Psoas muscle (tissue), 8 donors: Measurements from ENCODE around the gene OR5M11. TPM values are rescaled to one million over a fixed set of nuclear protein-coding genes. Genes with fewer than 3 reads are reported as not detected.
"Not testable (repeated sequence)": the region's sequence is repeated elsewhere in the genome, so short reads cannot be mapped to it uniquely, and the experiment has no call there.

Source experiments
- ATAC-seq, 4 donors: fragments of 200-7000 bp; cut with Tn5 transposase; one replicate each; pipeline ENCODE4 v1.9.1; 2020; ENCODE audit warnings: moderate library complexity in 3 of 4, mild to moderate bottlenecking in 2 of 4
- DNase-seq, 2 donors: peaks; one replicate each; pipeline ENCODE4 v3.0.0-alpha.2; 2020
- H3K27ac ChIP-seq: fragments of 200-600 bp; one replicate; pipeline ENCODE4 v1.8.0; 2022
- H3K27me3 ChIP-seq, 3 donors: fragments of 200-600 bp in 1 of 3; one replicate each; pipeline versions ENCODE4 v1.6.1 to v1.8.0; 2013 to 2022; ENCODE audit warnings: low read length in 2 of 3, mild to moderate bottlenecking in 2 of 3, moderate library complexity in 1 of 3; ENCODE audit not compliant: insufficient read depth in 3 of 3
- H3K36me3 ChIP-seq, 2 donors: fragments of 200-600 bp in 1 of 2; one replicate each; pipeline versions ENCODE4 v1.6.1 to v1.8.0; 2013 to 2022; ENCODE audit warnings: low read depth in 1 of 2, mild to moderate bottlenecking in 1 of 2, moderate library complexity in 1 of 2; ENCODE audit not compliant: insufficient read depth in 1 of 2
- H3K4me1 ChIP-seq: fragments of 200-600 bp; one replicate; pipeline ENCODE4 v1.8.0; 2022
- H3K4me3 ChIP-seq: fragments of 200-600 bp; one replicate; pipeline ENCODE4 v1.8.0; 2022; ENCODE audit warnings: mild to moderate bottlenecking
- H3K9me3 ChIP-seq: fragments of 200-600 bp; one replicate; pipeline ENCODE4 v1.8.0; 2022
- CTCF ChIP-seq: fragments of 200-600 bp; IDR thresholded peaks from one replicate; pipeline ENCODE4 v1.8.0; 2022; ENCODE audit warnings: antibody characterized with exemption
- WGBS, 3 donors: extraction: QIAGEN DNeasy Blood & Tissue Kit; methylation state at CpG; one replicate each; pipeline versions ENCODE4 v1.1.6 to v1.1.7; 2013; 5-methylcytosine and 5-hydroxymethylcytosine counted together
- intact Hi-C, 2 donors: fragments of 100-400 bp; cut with DNase I; formaldehyde crosslinking; loops; one replicate each; pipeline versions ENCODE4 v1.11.0 to v1.14.2; 2022
- long read RNA-seq, 2 donors: library from polyadenylated mRNA; unstranded; transcript quantifications; one replicate each; pipeline ENCODE4 v2.0.0, GENCODE V29; 2021
- polyA plus RNA-seq, 3 donors: library from polyadenylated mRNA; stranded (reverse); fragments of 200-250 nt; gene quantifications; one replicate each; pipeline ENCODE4 v1.2.3, GENCODE V29; 2013
- total RNA-seq, 4 donors: library from RNA; stranded (reverse); fragmentation: NEBNext Ultra II Directional in 2 of 4; extraction: Animal tissue kit (Norgen Biotek cat#: 25700) in 2 of 4; gene quantifications; one replicate each; pipeline versions ENCODE4 v1.2.1 to v1.2.4, GENCODE V29; 2021 to 2023
- donor health status: healthy with polysubstance abuse.
- donor health status: DM: no; HTN: no; CAD: no; lungs with moderate emphysema.
- donor health status: Bipolar disorder and iron deficiency.
- donor health status: healthy.
- donor health status: DM: yes; HTN: yes; CAD: no.
- donor health status: DM: no; HTN: no; CAD: no.
- donor health status: DM: no; HTN: no; CAD: no.
- donor health status: DM: yes; HTN: yes; CAD: no.

The OR5M11 gene
- not detected for total RNA-seq
- polyA plus RNA-seq: not detected
- long read RNA-seq, donor 1: 0 reads
- long read RNA-seq, donor 2: 0 reads

GRCh38 chr11:56543157-56543556, at the start of gene OR5M11:
OR5M11 (minus strand) TSS chr11:56543257; CDS start chr11:56543257, 0 bp downstream.
- no peak within 1 kb of the TSS for H3K27ac ChIP-seq
- no peaks in the 10 kb centered on the region for H3K4me1 ChIP-seq
- no peak within 1 kb of the TSS for H3K4me3 ChIP-seq
- no peaks in the 10 kb centered on the region for H3K9me3 ChIP-seq
- H3K27me3 ChIP-seq: no peaks in the 10 kb centered on the region
- WGBS, 3 donors: 75 to 89% (median 87%) methylated on average over 2 of the region's 2 CpGs
- H3K36me3 ChIP-seq: no peaks in the 10 kb centered on the region
- intact Hi-C loops: no loop called here
- TF ChIP-seq CTCF: no peak
- ATAC-seq (no peak), DNase-seq (no peak)

DNA sequence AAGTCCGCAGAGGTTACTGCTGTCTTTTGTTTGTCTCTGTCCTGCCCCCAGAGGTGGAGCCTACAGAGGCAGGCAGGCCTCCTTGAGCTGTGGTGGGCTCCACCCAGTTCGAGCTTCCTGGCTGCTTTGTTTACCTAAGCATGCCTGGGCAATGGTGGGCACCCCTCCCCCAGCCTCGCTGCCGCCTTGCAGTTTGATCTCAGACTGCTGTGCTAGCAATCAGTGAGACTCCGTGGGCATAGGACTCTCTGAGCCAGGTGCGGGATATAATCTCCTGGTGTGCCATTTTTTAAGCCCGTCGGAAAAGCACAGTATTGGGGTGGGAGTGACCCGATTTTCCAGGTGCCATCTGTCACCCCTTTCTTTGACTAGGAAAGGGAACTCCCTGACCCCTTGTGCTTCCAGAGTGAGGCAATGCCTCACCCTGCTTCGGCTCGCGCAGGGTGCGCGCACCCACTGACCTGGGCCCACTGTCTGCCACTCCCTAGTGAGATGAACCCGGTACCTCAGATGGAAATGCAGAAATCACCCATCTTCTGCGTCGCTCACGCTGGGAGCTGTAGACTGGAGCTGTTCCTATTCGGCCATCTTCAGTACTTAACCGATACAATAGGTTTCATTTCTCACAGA, 49.1 kb upstream of the OR5M11 start:
- whole genome bisulfite sequencing, 3 donors: 92 to 93% (median 92%) methylated on average over 17 to 20 of the region's 20 CpGs
- H3K9me3 ChIP-seq, H3K4me3 ChIP-seq, H3K27me3 ChIP-seq, intact Hi-C loops, H3K36me3 ChIP-seq, H3K27ac ChIP-seq, ATAC-seq, DNase-seq, H3K4me1 ChIP-seq: not testable (repeated sequence)

- ATAC-seq (no peak), DNase-seq (no peak)
- Histone ChIP-seq H3K4me3 (no peak within 1 kb of the TSS), H3K4me1 (no peaks in the 10 kb centered on the region), H3K36me3 (no peaks in the 10 kb centered on the region), H3K27ac (no peak within 1 kb of the TSS), H3K27me3 (no peaks in the 10 kb centered on the region), H3K9me3 (no peaks in the 10 kb centered on the region)
- no peak for TF ChIP-seq CTCF
- intact Hi-C loops: no loop called here
- 32 to 53% (median 42%) methylated on average over 3 of the region's 3 CpGs for WGBS, 3 donors
These were observed 34.6 kb upstream of the OR5M11 start, which contains the start of gene OR5M10 for GRCh38 chr11:56577621-56578020. OR5M10 (minus strand) TSS chr11:56577721; CDS start chr11:56577721, 0 bp downstream.

DNA sequence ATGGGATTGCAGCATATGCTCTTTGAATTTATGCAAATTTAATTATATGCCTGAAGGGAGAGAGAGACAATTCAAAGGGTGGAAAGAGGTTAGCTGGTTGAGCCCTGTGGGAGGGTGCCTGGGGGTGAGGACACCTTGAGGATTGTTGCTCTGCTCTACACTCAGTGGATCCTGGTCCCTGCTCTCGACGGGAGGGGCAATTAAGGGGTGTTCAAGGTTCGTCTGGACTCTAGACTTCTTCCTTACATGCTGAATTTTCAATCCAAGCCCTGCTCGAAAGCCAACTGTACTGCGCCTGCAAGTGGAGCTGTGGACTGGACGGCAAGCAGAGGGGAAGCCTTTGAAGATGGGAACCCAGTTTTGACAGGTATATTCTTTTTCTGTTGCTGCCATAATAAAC, 15.5 kb upstream of the OR5M11 start:
- no peak for ATAC-seq
- Histone ChIP-seq H3K36me3 (no peaks in the 10 kb centered on the region), H3K4me1 (no peaks in the 10 kb centered on the region), H3K27ac (no peak overlapping the region), H3K4me3 (no peak overlapping the region), H3K27me3 (no peaks in the 10 kb centered on the region), H3K9me3 (no peaks in the 10 kb centered on the region)
- no peak for TF ChIP-seq CTCF
- WGBS, 3 donors: 67 to 68% (median 68%) methylated on average over 6 of the region's 6 CpGs
- intact Hi-C loops: no loop called here
- no peak for DNase-seq

GRCh38 chr11:56554691-56555090, 11.6 kb upstream of the OR5M11 start:
- intact Hi-C loops, DNase-seq, H3K4me1 ChIP-seq, H3K27me3 ChIP-seq, ATAC-seq, H3K36me3 ChIP-seq, H3K4me3 ChIP-seq, H3K27ac ChIP-seq, H3K9me3 ChIP-seq: not testable (repeated sequence)
- WGBS, 3 donors: 83 to 92% (median 89%) methylated on average over 13 of the region's 13 CpGs

DNA sequence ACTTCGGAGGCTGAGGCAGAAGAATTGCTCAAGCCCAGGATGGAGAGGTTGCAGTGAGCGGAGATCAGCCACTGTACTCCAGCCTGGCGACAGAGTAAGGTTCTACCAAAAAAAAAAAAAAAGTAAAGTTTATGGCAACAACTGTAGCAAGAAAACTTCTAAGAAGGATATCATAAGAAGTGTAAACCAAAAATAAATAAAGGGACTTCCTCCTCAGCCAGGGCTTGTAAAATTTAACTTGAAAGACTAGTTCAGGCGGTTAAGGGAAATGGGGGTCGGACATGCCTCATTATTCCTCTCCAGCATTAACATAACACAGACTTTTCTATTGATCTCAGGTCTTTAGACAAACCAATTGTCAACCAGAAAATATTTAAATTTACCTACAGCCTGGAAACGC, 2.5 kb upstream of the OR5M11 start:
- Histone ChIP-seq H3K27ac (no peak overlapping the region), H3K9me3 (no peaks in the 10 kb centered on the region), H3K36me3 (no peaks in the 10 kb centered on the region), H3K4me3 (no peak overlapping the region), H3K4me1 (no peaks in the 10 kb centered on the region), H3K27me3 (no peaks in the 10 kb centered on the region)
- intact Hi-C loops: no loop called here
- WGBS, 3 donors: 85 to 87% (median 86%) methylated on average over 6 of the region's 6 CpGs
- no peak for TF ChIP-seq CTCF
- ATAC-seq: no peak
- no peak for DNase-seq
